ENCODE measurements around the gene CAMSAP1.

CAMSAP1 gene

GRCh38 chr9:135907006-135907430 is 328 bp downstream of the CAMSAP1 start:
- Histone ChIP-seq H3K36me3 (peaks cover 9% of the 10 kb centered on the region), H3K4me3 (ENCODE audit: low read depth in 1 of 2, low read length in 1 of 2) (peak overlapping the region; percentile 59 to 69), H3K27me3 (peaks cover 9% of the 10 kb centered on the region), H3K4me1 (ENCODE audit: control insufficient read depth in 1 of 2, insufficient read depth in 1 of 2, low read depth in 1 of 2, low read length in 1 of 2) (peaks cover 23 to 24% of the 10 kb centered on the region in 2 experiments), H3K27ac (peak overlapping the region; percentile 58), H3K9me3 (no peaks in the 10 kb centered on the region)
- TF ChIP-seq CTCF (IDR thresholded peaks at IDR 0.05) = no peak

- Histone ChIP-seq H3K36me3 (peaks cover 8% of the 10 kb centered on the region), H3K4me3 (ENCODE audit: low read depth in 1 of 2, low read length in 1 of 2) (peak overlapping the region; percentile 59 to 69), H3K27me3 (peaks cover 9% of the 10 kb centered on the region), H3K4me1 (ENCODE audit: control insufficient read depth in 1 of 2, insufficient read depth in 1 of 2, low read depth in 1 of 2, low read length in 1 of 2) (peaks cover 23 to 24% of the 10 kb centered on the region in 2 experiments), H3K27ac (peak overlapping the region; percentile 58), H3K9me3 (no peaks in the 10 kb centered on the region)
- no peak for TF ChIP-seq CTCF (IDR thresholded peaks at IDR 0.05)
Measured at GRCh38 chr9:135906291-135907005, 898 bp downstream of the CAMSAP1 start.

GRCh38 chr9:135905380-135906258 is 1.7 kb downstream of the CAMSAP1 start:
- Histone ChIP-seq H3K27me3 (peaks cover 9% of the 10 kb centered on the region), H3K36me3 (peaks cover under 1% of the 10 kb centered on the region), H3K4me3 (ENCODE audit: low read depth in 1 of 2, low read length in 1 of 2) (peak overlapping the region; percentile 59 to 69), H3K9me3 (no peaks in the 10 kb centered on the region), H3K4me1 (ENCODE audit: control insufficient read depth in 1 of 2, insufficient read depth in 1 of 2, low read depth in 1 of 2, low read length in 1 of 2) (peaks cover 23 to 24% of the 10 kb centered on the region in 2 experiments), H3K27ac (peak overlapping the region; percentile 58)
- TF ChIP-seq CTCF (IDR thresholded peaks at IDR 0.05) = no peak

- Histone ChIP-seq H3K4me1 (ENCODE audit: control insufficient read depth in 1 of 2, insufficient read depth in 1 of 2, low read depth in 1 of 2, low read length in 1 of 2) (peaks cover 27 to 29% of the 10 kb centered on the region in 2 experiments), H3K4me3 (ENCODE audit: low read depth in 1 of 2, low read length in 1 of 2) (no peak overlapping the region), H3K27me3 (peaks cover 9% of the 10 kb centered on the region), H3K36me3 (no peaks in the 10 kb centered on the region), H3K27ac (no peak overlapping the region), H3K9me3 (no peaks in the 10 kb centered on the region)
- no peak for TF ChIP-seq CTCF (IDR thresholded peaks at IDR 0.05)
Measured at GRCh38 chr9:135903786-135904520, 3.4 kb downstream of the CAMSAP1 start.

GRCh38 chr9:135903358-135903656 is 4.0 kb downstream of the CAMSAP1 start:
- no peaks in the 10 kb centered on the region for H3K36me3 ChIP-seq
- peaks cover 9% of the 10 kb centered on the region for H3K27me3 ChIP-seq
- no peak for TF ChIP-seq CTCF (IDR thresholded peaks at IDR 0.05)
- peaks cover 21 to 22% of the 10 kb centered on the region in 2 experiments for H3K4me1 ChIP-seq (ENCODE audit: control insufficient read depth in 1 of 2, insufficient read depth in 1 of 2, low read depth in 1 of 2, low read length in 1 of 2)
- no peak overlapping the region for H3K4me3 ChIP-seq (ENCODE audit: low read depth in 1 of 2, low read length in 1 of 2)
- H3K27ac ChIP-seq = no peak overlapping the region
- H3K9me3 ChIP-seq = no peaks in the 10 kb centered on the region
